ENCODE data around the gene ARAP1. TPM values are rescaled to one million over a fixed set of nuclear protein-coding genes. Genes with fewer than 3 reads are reported as not detected.

The ARAP1 gene
- total RNA-seq, 2 donors from 2014 or later = 76.5 to 103 TPM

GRCh38 chr11:72743321-72744221 lies 8.6 kb downstream of the ARAP1 start:
- DNase-seq (ENCODE audit: low spot score) = no peak
- H3K4me1 ChIP-seq (ENCODE audit: control insufficient read depth in 1 of 2, low read depth in 2 of 2) = peaks cover 10 to 24% of the 10 kb centered on the region in 2 donors
- no peaks in the 10 kb centered on the region for H3K9me3 ChIP-seq
- H3K36me3 ChIP-seq = no peaks in the 10 kb centered on the region
- ATAC-seq (ENCODE audit: insufficient number of reproducible peaks, low FRiP score, low read depth) = no peak
- TF ChIP-seq, protein P1, sequence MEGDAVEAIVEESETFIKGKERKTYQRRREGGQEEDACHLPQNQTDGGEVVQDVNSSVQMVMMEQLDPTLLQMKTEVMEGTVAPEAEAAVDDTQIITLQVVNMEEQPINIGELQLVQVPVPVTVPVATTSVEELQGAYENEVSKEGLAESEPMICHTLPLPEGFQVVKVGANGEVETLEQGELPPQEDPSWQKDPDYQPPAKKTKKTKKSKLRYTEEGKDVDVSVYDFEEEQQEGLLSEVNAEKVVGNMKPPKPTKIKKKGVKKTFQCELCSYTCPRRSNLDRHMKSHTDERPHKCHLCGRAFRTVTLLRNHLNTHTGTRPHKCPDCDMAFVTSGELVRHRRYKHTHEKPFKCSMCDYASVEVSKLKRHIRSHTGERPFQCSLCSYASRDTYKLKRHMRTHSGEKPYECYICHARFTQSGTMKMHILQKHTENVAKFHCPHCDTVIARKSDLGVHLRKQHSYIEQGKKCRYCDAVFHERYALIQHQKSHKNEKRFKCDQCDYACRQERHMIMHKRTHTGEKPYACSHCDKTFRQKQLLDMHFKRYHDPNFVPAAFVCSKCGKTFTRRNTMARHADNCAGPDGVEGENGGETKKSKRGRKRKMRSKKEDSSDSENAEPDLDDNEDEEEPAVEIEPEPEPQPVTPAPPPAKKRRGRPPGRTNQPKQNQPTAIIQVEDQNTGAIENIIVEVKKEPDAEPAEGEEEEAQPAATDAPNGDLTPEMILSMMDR (IDR thresholded peaks at IDR 0.05) = no peak
- H3K4me3 ChIP-seq = no peak overlapping the region
- H3K27ac ChIP-seq = no peak overlapping the region
- H3K27me3 ChIP-seq (replicated peaks; ENCODE audit: insufficient read depth) = no peaks in the 10 kb centered on the region

DNA sequence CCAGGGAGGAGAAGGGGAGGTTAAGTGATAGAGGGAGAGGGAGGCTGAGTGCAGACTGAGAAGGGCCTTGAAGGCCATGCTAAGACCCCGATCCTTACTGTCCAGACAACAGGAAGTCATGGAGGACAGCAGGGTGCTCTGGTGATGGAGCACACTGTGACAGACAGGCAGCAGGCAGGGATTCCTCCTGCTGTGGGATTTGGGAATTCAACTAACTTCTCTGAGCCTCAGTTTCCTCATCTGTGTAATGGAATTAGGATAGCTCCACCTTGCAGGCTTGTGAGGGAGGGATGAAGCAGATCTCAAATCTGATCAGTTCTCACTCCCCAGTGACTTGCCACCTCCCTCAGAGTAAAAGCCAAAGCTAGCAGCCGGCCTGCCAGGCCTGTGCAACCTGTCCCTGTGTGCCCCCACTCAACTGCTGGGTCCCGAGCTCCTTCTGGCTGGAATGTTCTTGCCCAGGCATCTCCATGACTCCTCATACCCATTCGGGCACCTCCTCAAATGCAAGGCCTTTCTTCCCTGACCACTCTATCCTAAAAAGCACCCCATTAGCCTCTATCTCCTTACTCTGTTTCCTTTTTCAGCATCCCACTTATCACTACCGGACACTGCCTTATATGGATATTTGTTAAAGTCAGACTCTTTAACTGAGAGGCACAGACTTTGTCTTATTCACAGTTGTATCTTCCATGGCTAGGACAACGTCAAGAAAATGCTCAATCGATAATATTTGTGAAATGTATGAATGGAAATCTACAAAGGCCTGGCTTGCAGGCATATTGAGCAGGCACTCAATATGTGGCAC lies 9.5 kb downstream of the ARAP1 start:
- Histone ChIP-seq H3K27ac (no peak overlapping the region), H3K4me1 (ENCODE audit: control insufficient read depth in 1 of 2, low read depth in 2 of 2) (peaks cover 10 to 24% of the 10 kb centered on the region in 2 donors)

GRCh38 chr11:72741849-72742512 lies 10.2 kb downstream of the ARAP1 start:
- ATAC-seq (ENCODE audit: insufficient number of reproducible peaks, low FRiP score, low read depth) (no peak), DNase-seq (ENCODE audit: low spot score) (no peak)
- Histone ChIP-seq H3K4me3 (no peak overlapping the region), H3K4me1 (ENCODE audit: control insufficient read depth in 1 of 2, low read depth in 2 of 2) (peaks cover 10 to 24% of the 10 kb centered on the region in 2 donors), H3K27ac (peak overlapping the region in 1 of 2 donors; percentile 4), H3K27me3 (replicated peaks; ENCODE audit: insufficient read depth) (no peaks in the 10 kb centered on the region), H3K36me3 (no peaks in the 10 kb centered on the region), H3K9me3 (no peaks in the 10 kb centered on the region)
- TF ChIP-seq, protein P1 (IDR thresholded peaks at IDR 0.05) = no peak

More for the DNA sequence above, 9.5 kb downstream of the ARAP1 start:
- Histone ChIP-seq H3K27me3 (replicated peaks; ENCODE audit: insufficient read depth) (no peaks in the 10 kb centered on the region), H3K4me3 (no peak overlapping the region), H3K36me3 (no peaks in the 10 kb centered on the region), H3K9me3 (no peaks in the 10 kb centered on the region)
- TF ChIP-seq, protein P1 (IDR thresholded peaks at IDR 0.05) = no peak
- DNase-seq (ENCODE audit: low spot score) (no peak), ATAC-seq (ENCODE audit: insufficient number of reproducible peaks, low FRiP score, low read depth) (no peak)

GRCh38 chr11:72741429-72741833 lies 10.8 kb downstream of the ARAP1 start:
- H3K36me3 ChIP-seq = no peaks in the 10 kb centered on the region
- peaks cover 10 to 24% of the 10 kb centered on the region in 2 donors for H3K4me1 ChIP-seq (ENCODE audit: control insufficient read depth in 1 of 2, low read depth in 2 of 2)
- H3K9me3 ChIP-seq = no peaks in the 10 kb centered on the region
- H3K27me3 ChIP-seq (replicated peaks; ENCODE audit: insufficient read depth) = no peaks in the 10 kb centered on the region
- no peak for DNase-seq (ENCODE audit: low spot score)
- peak overlapping the region in 1 of 2 donors; percentile 4 for H3K27ac ChIP-seq
- no peak overlapping the region for H3K4me3 ChIP-seq
- TF ChIP-seq, protein P1 (IDR thresholded peaks at IDR 0.05) = no peak
- ATAC-seq (ENCODE audit: insufficient number of reproducible peaks, low FRiP score, low read depth) = no peak

All from thoracic aorta (tissue), 2 donors.